MM.1S (cell line): ENCODE measurements around the gene GLCE.

Experiments
- DNase-seq: peaks from one replicate; pipeline ENCODE4 v3.0.0-alpha.2; 2015
- H2AFZ ChIP-seq: fragments of 300-600 bp; sonication (generic); 2 replicates; pipeline ENCODE4 v1.6.0; 2016; ENCODE audit warnings: antibody characterized with exemption, low read length
- H3F3A ChIP-seq: fragments of 300-600 bp; sonication (generic); 2 replicates; pipeline ENCODE4 v1.6.1; 2016; ENCODE audit warnings: mild to moderate bottlenecking, antibody characterized with exemption, low read length, moderate library complexity, mixed read lengths; ENCODE audit not compliant: insufficient read depth
- H3K27ac ChIP-seq: fragments of 300-600 bp; sonication (generic); 2 replicates; pipeline ENCODE4 v1.5.1; 2016; ENCODE audit warnings: mild to moderate bottlenecking, low read length
- H3K27me3 ChIP-seq: fragments of 300-600 bp; sonication (generic); replicated peaks from 2 replicates; pipeline ENCODE4 v1.6.0; 2016; ENCODE audit warnings: low read length; ENCODE audit not compliant: insufficient read depth
- H3K36me3 ChIP-seq: fragments of 300-600 bp; sonication (generic); replicated peaks from 2 replicates; pipeline ENCODE4 v1.6.1; 2016; ENCODE audit warnings: mild to moderate bottlenecking, low read length, mixed read lengths; ENCODE audit not compliant: insufficient read depth
- H3K4me1 ChIP-seq: fragments of 300-600 bp; sonication (generic); 2 replicates; pipeline ENCODE4 v1.6.1; 2016; ENCODE audit warnings: low read length, mixed read lengths
- H3K4me2 ChIP-seq: fragments of 300-600 bp; sonication (generic); 2 replicates; pipeline ENCODE4 v1.6.0; 2016; ENCODE audit warnings: low read depth, low read length
- H3K4me3 ChIP-seq: fragments of 300-600 bp; sonication (generic); 2 replicates; pipeline ENCODE4 v1.5.1; 2016; ENCODE audit warnings: low read length, mixed read lengths
- H3K79me2 ChIP-seq: fragments of 300-600 bp; sonication (generic); 2 replicates; pipeline ENCODE4 v1.6.1; 2016; ENCODE audit warnings: mixed run types, low read length, mixed read lengths
- H3K9ac ChIP-seq: fragments of 300-600 bp; sonication (generic); 2 replicates; pipeline ENCODE4 v1.6.1; 2016; ENCODE audit warnings: low read length, mixed read lengths
- H3K9me2 ChIP-seq: fragments of 300-600 bp; sonication (generic); replicated peaks from 2 replicates; pipeline ENCODE4 v1.6.1; 2016; ENCODE audit warnings: mild to moderate bottlenecking, low read length, mixed read lengths; ENCODE audit not compliant: insufficient read depth
- H3K9me3 ChIP-seq: fragments of 300-600 bp; sonication (generic); replicated peaks from 2 replicates; pipeline ENCODE4 v1.6.1; 2016; ENCODE audit warnings: mild to moderate bottlenecking, low read length, mixed read lengths; ENCODE audit not compliant: insufficient read depth
- H4K20me1 ChIP-seq: fragments of 300-600 bp; sonication (generic); 2 replicates; pipeline ENCODE4 v1.6.1; 2016; ENCODE audit warnings: mild to moderate bottlenecking, low read length, moderate library complexity, mixed read lengths; ENCODE audit not compliant: insufficient read depth
- CTCF ChIP-seq: fragments of 300-600 bp; sonication (generic); IDR thresholded peaks from 2 replicates; pipeline ENCODE4 v1.5.1; 2016; ENCODE audit warnings: antibody characterized with exemption, low read length, mixed read lengths
- EZH2 ChIP-seq: fragments of 300-600 bp; sonication (generic); optimal IDR thresholded peaks from 2 replicates; pipeline ENCODE3; 2017; ENCODE audit warnings: low read depth, mild to moderate bottlenecking, antibody characterized with exemption, low read length, mixed read lengths
- EZH2phosphoT487 ChIP-seq: fragments of 300-600 bp; sonication (generic); IDR thresholded peaks from 2 replicates; pipeline ENCODE4 v1.6.1; 2018; ENCODE audit warnings: antibody characterized with exemption, low read length

Gene GLCE

GRCh38 chr15:69128667-69129311 is 31.6 kb upstream of the GLCE start:
- TF ChIP-seq EZH2phosphoT487 (no peak), CTCF (no peak), EZH2 (no peak)
- Histone ChIP-seq H3K4me2 (no peak overlapping the region), H2AFZ (no peak overlapping the region), H3K4me3 (no peak overlapping the region), H3K27me3 (no peaks in the 10 kb centered on the region), H4K20me1 (no peaks in the 10 kb centered on the region), H3K79me2 (no peaks in the 10 kb centered on the region), H3K36me3 (no peaks in the 10 kb centered on the region), H3F3A (no peaks in the 10 kb centered on the region), H3K9me3 (no peaks in the 10 kb centered on the region), H3K4me1 (no peaks in the 10 kb centered on the region), H3K9ac (no peak overlapping the region), H3K9me2 (no peaks in the 10 kb centered on the region), H3K27ac (no peak overlapping the region)
- no peak for DNase-seq

- H2AFZ ChIP-seq, result no peak overlapping the region
- no peaks in the 10 kb centered on the region for H3K9me3 ChIP-seq
- no peaks in the 10 kb centered on the region for H3K79me2 ChIP-seq
- no peaks in the 10 kb centered on the region for H3K36me3 ChIP-seq
- H3K27me3 ChIP-seq, result no peaks in the 10 kb centered on the region
- H3K4me3 ChIP-seq, result no peak overlapping the region
- H3K4me1 ChIP-seq, result no peaks in the 10 kb centered on the region
- H3F3A ChIP-seq, result no peaks in the 10 kb centered on the region
- H3K27ac ChIP-seq, result no peak overlapping the region
- H3K4me2 ChIP-seq, result no peak overlapping the region
- H4K20me1 ChIP-seq, result no peaks in the 10 kb centered on the region
- no peak for DNase-seq
- H3K9me2 ChIP-seq, result no peaks in the 10 kb centered on the region
- TF ChIP-seq CTCF (no peak), EZH2 (no peak), EZH2phosphoT487 (no peak)
- H3K9ac ChIP-seq, result no peak overlapping the region
Observed at GRCh38 chr15:69131362-69132220, 28.8 kb upstream of the GLCE start.

- H4K20me1 ChIP-seq, result no peaks in the 10 kb centered on the region
- H3K9me2 ChIP-seq, result no peaks in the 10 kb centered on the region
- no peaks in the 10 kb centered on the region for H3F3A ChIP-seq
- no peak overlapping the region for H3K9ac ChIP-seq
- TF ChIP-seq EZH2 (no peak), EZH2phosphoT487 (no peak), CTCF (no peak)
- no peaks in the 10 kb centered on the region for H3K79me2 ChIP-seq
- DNase-seq, result no peak
- H3K27me3 ChIP-seq, result no peaks in the 10 kb centered on the region
- H3K9me3 ChIP-seq, result no peaks in the 10 kb centered on the region
- H3K4me1 ChIP-seq, result no peaks in the 10 kb centered on the region
- H3K27ac ChIP-seq, result no peak overlapping the region
- H2AFZ ChIP-seq, result no peak overlapping the region
- no peak overlapping the region for H3K4me2 ChIP-seq
- no peak overlapping the region for H3K4me3 ChIP-seq
- H3K36me3 ChIP-seq, result no peaks in the 10 kb centered on the region
Observed at GRCh38 chr15:69132430-69132829, 28.0 kb upstream of the GLCE start.
